Upper lobe of left lung (tissue), 4 donors: ENCODE measurements around the gene ACOT12.

Source experiments
- CTCF ChIP-seq, 6 experiments: fragments of 450-650 bp in 4 of 6; fragments of 200-600 bp in 2 of 6; sonication (generic) in 2 of 6; IDR thresholded peaks; one replicate each; pipeline ENCODE4 v1.5.1; 2016 to 2019; ENCODE audit warnings: antibody characterized with exemption in 6 of 6
- POLR2AphosphoS5 ChIP-seq, 2 donors: sonication (generic); formaldehyde crosslinking; IDR thresholded peaks; one replicate each; pipeline ENCODE4 v1.5.1; 2017; ENCODE audit warnings: antibody characterized with exemption in 2 of 2

GRCh38 chr5:81350507-81350906 is 43.4 kb downstream of the ACOT12 start:
- TF ChIP-seq POLR2AphosphoS5 (IDR thresholded peaks at IDR 0.05) = no peak
- TF ChIP-seq CTCF (IDR thresholded peaks at IDR 0.05) = no peak
